WERI-Rb-1 (cell line): ENCODE measurements around the gene CAGE1.
"Not testable (repeated sequence)": the region's sequence is repeated elsewhere in the genome, so short reads cannot be mapped to it uniquely, and the experiment has no call there.

Source experiments
- DNase-seq: peaks from one replicate; pipeline ENCODE4 v3.0.0-alpha.2; 2020
- H3K27ac ChIP-seq: fragments of 250-450 bp; sonication (Bioruptor Pico); 2 replicates; pipeline ENCODE4 v1.5.1; 2020; ENCODE audit warnings: mild to moderate bottlenecking, moderate library complexity
- H3K27me3 ChIP-seq: fragments of 250-450 bp; sonication (Bioruptor Pico); 2 replicates; pipeline ENCODE4 v1.5.1; 2021; ENCODE audit warnings: mild to moderate bottlenecking, low read depth, moderate library complexity; ENCODE audit not compliant: insufficient read depth, severe bottlenecking
- H3K36me3 ChIP-seq: fragments of 250-450 bp; sonication (Bioruptor Pico); 2 replicates; pipeline ENCODE4 v1.5.1; 2020; ENCODE audit warnings: mild to moderate bottlenecking, moderate library complexity
- H3K4me3 ChIP-seq: 2 replicates; pipeline ENCODE4 v1.5.1; 2011; ENCODE audit warnings: low read depth, mild to moderate bottlenecking, control low read depth, low read length
- H3K9me3 ChIP-seq: fragments of 250-450 bp; sonication (Bioruptor Pico); 2 replicates; pipeline ENCODE4 v1.5.1; 2021; ENCODE audit warnings: mild to moderate bottlenecking, moderate library complexity; ENCODE audit not compliant: severe bottlenecking
- TF ChIP-seq, protein P1 (sequence below): IDR thresholded peaks from 2 replicates; pipeline ENCODE4 v1.5.1; 2011; ENCODE audit warnings: low read depth, mild to moderate bottlenecking, control low read depth, inconsistent platforms, low read length

The CAGE1 gene

GRCh38 chr6:7341989-7342742, 47.4 kb downstream of the CAGE1 start:
- peaks cover 8% of the 10 kb centered on the region for H3K9me3 ChIP-seq
- H3K36me3 ChIP-seq = no peaks in the 10 kb centered on the region
- no peak overlapping the region for H3K4me3 ChIP-seq
- TF ChIP-seq, protein P1, sequence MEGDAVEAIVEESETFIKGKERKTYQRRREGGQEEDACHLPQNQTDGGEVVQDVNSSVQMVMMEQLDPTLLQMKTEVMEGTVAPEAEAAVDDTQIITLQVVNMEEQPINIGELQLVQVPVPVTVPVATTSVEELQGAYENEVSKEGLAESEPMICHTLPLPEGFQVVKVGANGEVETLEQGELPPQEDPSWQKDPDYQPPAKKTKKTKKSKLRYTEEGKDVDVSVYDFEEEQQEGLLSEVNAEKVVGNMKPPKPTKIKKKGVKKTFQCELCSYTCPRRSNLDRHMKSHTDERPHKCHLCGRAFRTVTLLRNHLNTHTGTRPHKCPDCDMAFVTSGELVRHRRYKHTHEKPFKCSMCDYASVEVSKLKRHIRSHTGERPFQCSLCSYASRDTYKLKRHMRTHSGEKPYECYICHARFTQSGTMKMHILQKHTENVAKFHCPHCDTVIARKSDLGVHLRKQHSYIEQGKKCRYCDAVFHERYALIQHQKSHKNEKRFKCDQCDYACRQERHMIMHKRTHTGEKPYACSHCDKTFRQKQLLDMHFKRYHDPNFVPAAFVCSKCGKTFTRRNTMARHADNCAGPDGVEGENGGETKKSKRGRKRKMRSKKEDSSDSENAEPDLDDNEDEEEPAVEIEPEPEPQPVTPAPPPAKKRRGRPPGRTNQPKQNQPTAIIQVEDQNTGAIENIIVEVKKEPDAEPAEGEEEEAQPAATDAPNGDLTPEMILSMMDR = no peak
- no peak for DNase-seq
- no peak overlapping the region for H3K27ac ChIP-seq
- H3K27me3 ChIP-seq = no peaks in the 10 kb centered on the region

- no peaks in the 10 kb centered on the region for H3K36me3 ChIP-seq
- TF ChIP-seq, protein P1 = no peak
- no peak overlapping the region for H3K27ac ChIP-seq
Measured at GRCh38 chr6:7341271-7341670, 48.3 kb downstream of the CAGE1 start.

DNA sequence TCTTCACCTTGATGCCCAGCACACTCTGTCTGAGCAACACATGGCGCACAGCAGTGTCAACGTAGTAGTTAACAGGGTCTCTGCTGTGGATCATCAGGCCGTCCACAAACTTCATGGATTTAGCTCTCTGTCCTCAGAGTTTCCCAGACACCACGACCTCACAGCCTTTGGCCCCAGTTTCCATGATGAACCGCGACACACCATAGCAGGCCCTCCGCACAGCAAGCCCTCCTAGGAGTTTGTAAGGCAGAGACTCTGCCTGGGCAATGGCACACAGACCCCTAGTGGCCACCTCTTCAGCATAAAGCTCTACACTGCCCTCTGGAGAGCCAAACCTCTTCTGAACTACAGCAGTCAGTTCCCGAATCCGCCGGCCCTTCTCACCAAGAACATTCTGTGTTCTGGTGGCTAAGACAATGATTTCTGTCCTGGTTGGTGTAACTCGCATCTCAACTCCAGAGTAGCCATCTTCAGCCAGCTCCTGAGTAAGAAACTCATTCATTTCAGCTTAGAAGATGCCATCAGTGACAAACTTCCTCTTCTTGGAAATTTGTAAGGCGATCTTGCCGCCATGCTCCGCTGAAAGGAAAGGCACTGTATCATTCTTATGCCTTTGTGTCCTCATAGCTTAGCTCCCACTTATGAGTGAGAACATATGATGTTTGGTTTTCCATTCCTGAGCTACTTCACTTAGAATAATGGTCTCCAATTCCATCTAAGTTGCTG, 50.4 kb downstream of the CAGE1 start:
- H3K27me3 ChIP-seq, H3K36me3 ChIP-seq, H3K4me3 ChIP-seq, H3K27ac ChIP-seq, H3K9me3 ChIP-seq: not testable (repeated sequence)
- DNase-seq = peak; percentile 81
- TF ChIP-seq, protein P1 = peak; percentile 97

More at GRCh38 chr6:7341271-7341670, 48.3 kb downstream of the CAGE1 start:
- no peak for DNase-seq
- no peaks in the 10 kb centered on the region for H3K27me3 ChIP-seq
- H3K4me3 ChIP-seq = no peak overlapping the region
- H3K9me3 ChIP-seq = peaks cover 5% of the 10 kb centered on the region

DNA sequence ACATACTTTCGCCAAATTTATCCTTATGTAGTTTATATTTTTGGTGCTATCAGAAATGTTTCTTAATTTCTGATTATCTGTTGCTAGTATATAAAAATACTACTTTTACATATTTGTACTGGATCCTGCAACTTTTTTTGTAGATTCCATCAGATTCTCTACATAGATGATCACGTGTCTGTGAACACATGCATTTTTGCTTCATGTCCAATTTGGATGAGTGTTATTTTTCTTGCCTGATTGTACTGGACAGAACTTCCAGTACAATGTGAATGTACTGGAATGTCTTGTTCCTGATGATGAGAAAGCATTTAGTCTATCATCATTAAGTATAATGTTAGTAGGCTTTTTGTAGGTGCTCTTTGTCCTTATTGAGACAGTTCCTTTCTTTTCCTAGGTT, 51.5 kb downstream of the CAGE1 start:
- H3K4me3 ChIP-seq = no peak overlapping the region
- DNase-seq = no peak
- H3K27ac ChIP-seq = no peak overlapping the region
- no peaks in the 10 kb centered on the region for H3K9me3 ChIP-seq
- TF ChIP-seq, protein P1 = no peak
- no peaks in the 10 kb centered on the region for H3K27me3 ChIP-seq
- no peaks in the 10 kb centered on the region for H3K36me3 ChIP-seq

GRCh38 chr6:7335519-7335918, 54.0 kb downstream of the CAGE1 start:
- Histone ChIP-seq H3K27me3 (no peaks in the 10 kb centered on the region), H3K36me3 (no peaks in the 10 kb centered on the region), H3K4me3 (no peak overlapping the region), H3K9me3 (no peaks in the 10 kb centered on the region), H3K27ac (no peak overlapping the region)
- TF ChIP-seq, protein P1 = no peak
- DNase-seq = no peak
